H1 (cell line): ENCODE data around the gene CALML4. TPM values are rescaled to one million over a fixed set of nuclear protein-coding genes. Genes with fewer than 3 reads are reported as not detected.

Experiments used
- CHD1 ChIP-seq: IDR thresholded peaks from 2 replicates; pipeline ENCODE4 v1.6.1; 2012; ENCODE audit warnings: low read depth, low read length, improper control_type of control experiment
- HDAC6 ChIP-seq: IDR thresholded peaks from one replicate; pipeline ENCODE4 v1.7.1; 2012; ENCODE audit warnings: low read depth, mild to moderate bottlenecking, inconsistent platforms, low read length, moderate library complexity
- KDM1A ChIP-seq: fragments of 200-600, 300-600 bp; sonication (generic); IDR thresholded peaks from 2 replicates; pipeline ENCODE4 v1.7.1; 2016; ENCODE audit warnings: mild to moderate bottlenecking, low read length, borderline replicate concordance
- SIRT6 ChIP-seq: IDR thresholded peaks from one replicate; pipeline ENCODE4 v1.7.1; 2012; ENCODE audit warnings: low read length, inconsistent platforms
- TBP ChIP-seq: IDR thresholded peaks from 2 replicates; pipeline ENCODE4 v1.6.1; 2011; ENCODE audit warnings: low read depth, low read length, improper control_type of control experiment
- polyA plus RNA-seq, 7 experiments: library from polyadenylated mRNA; depleted of rRNA in 3 of 7; stranded (reverse) in 5 of 7; unstranded in 2 of 7; fragments of >200 nt in 5 of 7; fragments of 200-250 nt in 2 of 7; gene quantifications; 1 replicate in 5 of 7; 2 replicates in 1 of 7; 4 replicates in 1 of 7; pipeline versions ENCODE4 v1.2.1 to v1.2.3, GENCODE V29; 2011 to 2013; ENCODE audit warnings: missing spikeins in 2 of 7, mixed read lengths in 2 of 7
- total RNA-seq: library from RNA; stranded (reverse); fragmentation: NEBNext Ultra II Directional; extraction: Animal tissue kit (Norgen Biotek cat#: 25700); gene quantifications from 2 replicates; pipeline ENCODE4 v1.2.1, GENCODE V29; 2021

Gene CALML4
- total and polyA plus RNA-seq, 2 of the 8 experiments (the other 6 are each of a cell fraction or from before 2014, with no cell fraction given), result 3.8 to 12.5 TPM

GRCh38 chr15:68150187-68150586, 54.9 kb downstream of the CALML4 start (continued):
- no peak for TF ChIP-seq TBP
- TF ChIP-seq CHD1, result no peak
- no peak for TF ChIP-seq HDAC6
- no peak for TF ChIP-seq SIRT6
- no peak for TF ChIP-seq KDM1A
